Right lobe of liver (tissue), 6 donors: ENCODE measurements around the gene MRPS34. TPM values are rescaled to one million over a fixed set of nuclear protein-coding genes. Genes with fewer than 3 reads are reported as not detected.

Source experiments
- ATAC-seq, 4 donors: fragments of 200-7000 bp; cut with Tn5 transposase; one replicate each; pipeline ENCODE4 v1.9.1; 2020; ENCODE audit warnings: mild to moderate bottlenecking in 4 of 4, moderate library complexity in 4 of 4
- DNase-seq, 3 donors: peaks; one replicate each; pipeline ENCODE4 v3.0.0-alpha.2; 2020
- H3K27ac ChIP-seq, 3 donors: fragments of 200-600 bp; one replicate each; pipeline ENCODE4 v1.8.0; 2022
- H3K27me3 ChIP-seq, 2 donors: fragments of 200-600 bp; one replicate each; pipeline ENCODE4 v1.8.0; 2022
- H3K36me3 ChIP-seq, 4 donors: fragments of 200-600 bp; sonication (generic) in 1 of 4; one replicate each; pipeline versions ENCODE4 v1.5.1 to v1.8.0; 2017 to 2022; ENCODE audit warnings: control low read depth in 1 of 4
- H3K4me1 ChIP-seq, 4 donors: fragments of 200-600 bp; sonication (generic) in 1 of 4; one replicate each; pipeline versions ENCODE4 v1.5.1 to v1.8.0; 2017 to 2022; ENCODE audit warnings: control low read depth in 1 of 4
- H3K4me3 ChIP-seq, 3 donors: fragments of 200-600 bp; one replicate each; pipeline ENCODE4 v1.8.0; 2022
- H3K9me3 ChIP-seq, 4 donors: fragments of 200-600 bp; sonication (generic) in 1 of 4; one replicate each; pipeline versions ENCODE4 v1.5.1 to v1.8.0; 2017 to 2022; ENCODE audit warnings: control low read depth in 1 of 4
- POLR2A ChIP-seq: fragments of 450-650 bp; IDR thresholded peaks from one replicate; pipeline ENCODE4 v1.6.1; 2017; ENCODE audit warnings: antibody characterized with exemption, mild to moderate bottlenecking
- WGBS: methylation state at CpG from one replicate; pipeline ENCODE4 v1.1.6; 2018; ENCODE audit warnings: low coverage, low lambda C conversion rate; ENCODE audit not compliant: insufficient coverage; ENCODE audit errors: missing lambda C conversion rate; 5-methylcytosine and 5-hydroxymethylcytosine counted together
- intact Hi-C, 2 donors: fragments of 100-400 bp; cut with DNase I; formaldehyde crosslinking; loops; one replicate each; pipeline versions ENCODE4 v1.11.2 to v1.14.1; 2022
- total RNA-seq, 6 experiments: library from RNA; depleted of rRNA in 2 of 6; stranded (reverse); fragments of >200 nt in 2 of 6; fragmentation: NEBNext Ultra II Directional in 3 of 6; extraction: Animal tissue kit (Norgen Biotek cat#: 25700) in 3 of 6; gene quantifications; one replicate each; pipeline versions ENCODE4 v1.1.0 to v1.2.4, GENCODE V29; 2016 to 2023
- TF ChIP-seq, protein P1 (sequence below), 4 donors: fragments of 200-600 bp in 3 of 4; fragments of 450-650 bp in 1 of 4; IDR thresholded peaks; one replicate each; pipeline versions ENCODE4 v1.5.1 to v1.8.0; 2016 to 2022; ENCODE audit warnings: antibody characterized with exemption in 4 of 4, mild to moderate bottlenecking in 2 of 4
- donor health status: DM: no; HTN: yes; CAD: no.
- donor health status: DM: no; HTN: no; CAD: no.
- donor health status: DM: no; HTN: no; CAD: no.
- donor health status: DM: no; HTN: yes; CAD: no.
- donor health status: DM: no; HTN: yes; CAD: no.

MRPS34 gene
- total RNA-seq, 6 experiments from 2014 or later, result 42.5 to 90.5 (median 52.9) TPM

DNA sequence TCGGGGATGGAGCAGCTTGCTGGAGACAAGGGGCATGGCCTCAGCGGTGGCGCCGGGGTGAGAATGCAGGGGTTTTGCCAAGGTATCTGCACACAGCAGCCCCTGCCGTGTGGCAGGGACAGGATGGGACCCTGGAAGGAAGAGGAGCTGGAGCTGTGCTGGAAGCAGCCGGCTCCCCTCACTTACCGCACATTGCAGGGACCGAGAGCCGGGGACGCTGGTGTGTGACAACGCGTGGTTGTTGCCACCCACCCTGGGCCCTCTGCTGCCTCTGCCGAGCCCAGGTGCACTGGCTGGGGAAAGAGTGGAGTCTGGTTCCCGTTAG is 12.9 kb upstream of the MRPS34 start:
- H3K4me3 ChIP-seq, result no peak overlapping the region
- DNase-seq (peak in 1 of 3 donors; percentile 19), ATAC-seq (no peak)
- intact Hi-C loops, result no loop called here
- H3K36me3 ChIP-seq, result peaks cover 0 to 14% (median 5%) of the 10 kb centered on the region in 4 donors
- no peaks in the 10 kb centered on the region for H3K9me3 ChIP-seq
- H3K27ac ChIP-seq, result no peak overlapping the region
- TF ChIP-seq, protein P1, sequence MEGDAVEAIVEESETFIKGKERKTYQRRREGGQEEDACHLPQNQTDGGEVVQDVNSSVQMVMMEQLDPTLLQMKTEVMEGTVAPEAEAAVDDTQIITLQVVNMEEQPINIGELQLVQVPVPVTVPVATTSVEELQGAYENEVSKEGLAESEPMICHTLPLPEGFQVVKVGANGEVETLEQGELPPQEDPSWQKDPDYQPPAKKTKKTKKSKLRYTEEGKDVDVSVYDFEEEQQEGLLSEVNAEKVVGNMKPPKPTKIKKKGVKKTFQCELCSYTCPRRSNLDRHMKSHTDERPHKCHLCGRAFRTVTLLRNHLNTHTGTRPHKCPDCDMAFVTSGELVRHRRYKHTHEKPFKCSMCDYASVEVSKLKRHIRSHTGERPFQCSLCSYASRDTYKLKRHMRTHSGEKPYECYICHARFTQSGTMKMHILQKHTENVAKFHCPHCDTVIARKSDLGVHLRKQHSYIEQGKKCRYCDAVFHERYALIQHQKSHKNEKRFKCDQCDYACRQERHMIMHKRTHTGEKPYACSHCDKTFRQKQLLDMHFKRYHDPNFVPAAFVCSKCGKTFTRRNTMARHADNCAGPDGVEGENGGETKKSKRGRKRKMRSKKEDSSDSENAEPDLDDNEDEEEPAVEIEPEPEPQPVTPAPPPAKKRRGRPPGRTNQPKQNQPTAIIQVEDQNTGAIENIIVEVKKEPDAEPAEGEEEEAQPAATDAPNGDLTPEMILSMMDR (IDR thresholded peaks at IDR 0.05), result no peak
- no peak for TF ChIP-seq POLR2A
- H3K4me1 ChIP-seq, result peaks cover 0 to 17% (median 6%) of the 10 kb centered on the region in 4 donors
- 41% methylated on average over 2 of the region's 14 CpGs for WGBS
- no peaks in the 10 kb centered on the region for H3K27me3 ChIP-seq

DNA sequence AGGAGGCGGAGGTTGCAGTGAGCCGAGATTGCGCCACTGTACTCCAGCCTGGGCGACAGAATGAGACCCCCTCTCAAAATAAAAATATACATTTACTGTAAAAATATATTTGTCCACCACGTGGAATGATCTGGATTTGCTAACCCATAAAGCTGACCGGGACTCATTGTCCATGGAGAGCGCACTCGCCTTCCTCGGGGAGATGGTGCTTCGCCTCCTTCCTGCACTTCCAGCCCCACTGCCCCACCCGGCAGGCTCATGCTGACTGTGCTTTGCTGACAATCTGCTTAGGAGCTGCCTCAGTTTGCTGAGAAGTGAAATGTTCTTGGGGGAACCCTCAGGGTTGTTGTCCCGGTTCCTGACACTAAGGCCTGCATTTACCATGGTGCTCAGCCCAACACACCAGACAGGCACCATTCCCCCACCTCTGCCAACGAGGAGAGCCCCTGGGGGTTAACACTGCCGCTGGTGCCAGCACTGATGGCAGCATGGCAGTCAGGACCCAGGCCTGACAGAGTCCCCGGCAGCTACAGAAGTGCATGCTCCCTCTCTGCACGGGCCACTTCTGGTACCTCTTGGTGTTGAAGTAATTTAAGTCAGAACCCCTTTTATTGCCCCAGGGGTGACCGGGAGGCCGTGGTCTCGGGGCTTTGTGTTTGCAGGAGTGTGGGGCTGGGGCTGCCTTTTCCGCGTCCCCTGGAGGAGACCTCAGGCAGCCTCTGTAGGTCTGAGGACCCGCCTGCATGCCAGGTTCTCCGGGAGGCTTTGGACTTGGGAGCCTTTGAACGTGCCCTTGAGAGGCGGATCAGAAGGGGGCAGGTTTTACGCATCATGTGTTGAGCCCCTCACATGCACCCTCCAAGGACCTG is 12.3 kb upstream of the MRPS34 start:
- DNase-seq, result peak in 1 of 3 donors; percentile 14
- ATAC-seq, result no peak
- Histone ChIP-seq H3K4me3 (no peak overlapping the region), H3K27me3 (no peaks in the 10 kb centered on the region), H3K4me1 (peaks cover 0 to 23% (median 7%) of the 10 kb centered on the region in 4 donors), H3K9me3 (no peaks in the 10 kb centered on the region), H3K27ac (no peak overlapping the region), H3K36me3 (peaks cover 0 to 10% (median 5%) of the 10 kb centered on the region in 4 donors)
- intact Hi-C loops, result no loop called here
- 90% methylated on average over 14 of the region's 26 CpGs for whole genome bisulfite sequencing
- no peak for TF ChIP-seq POLR2A
- TF ChIP-seq, protein P1 (IDR thresholded peaks at IDR 0.05), result no peak

DNA sequence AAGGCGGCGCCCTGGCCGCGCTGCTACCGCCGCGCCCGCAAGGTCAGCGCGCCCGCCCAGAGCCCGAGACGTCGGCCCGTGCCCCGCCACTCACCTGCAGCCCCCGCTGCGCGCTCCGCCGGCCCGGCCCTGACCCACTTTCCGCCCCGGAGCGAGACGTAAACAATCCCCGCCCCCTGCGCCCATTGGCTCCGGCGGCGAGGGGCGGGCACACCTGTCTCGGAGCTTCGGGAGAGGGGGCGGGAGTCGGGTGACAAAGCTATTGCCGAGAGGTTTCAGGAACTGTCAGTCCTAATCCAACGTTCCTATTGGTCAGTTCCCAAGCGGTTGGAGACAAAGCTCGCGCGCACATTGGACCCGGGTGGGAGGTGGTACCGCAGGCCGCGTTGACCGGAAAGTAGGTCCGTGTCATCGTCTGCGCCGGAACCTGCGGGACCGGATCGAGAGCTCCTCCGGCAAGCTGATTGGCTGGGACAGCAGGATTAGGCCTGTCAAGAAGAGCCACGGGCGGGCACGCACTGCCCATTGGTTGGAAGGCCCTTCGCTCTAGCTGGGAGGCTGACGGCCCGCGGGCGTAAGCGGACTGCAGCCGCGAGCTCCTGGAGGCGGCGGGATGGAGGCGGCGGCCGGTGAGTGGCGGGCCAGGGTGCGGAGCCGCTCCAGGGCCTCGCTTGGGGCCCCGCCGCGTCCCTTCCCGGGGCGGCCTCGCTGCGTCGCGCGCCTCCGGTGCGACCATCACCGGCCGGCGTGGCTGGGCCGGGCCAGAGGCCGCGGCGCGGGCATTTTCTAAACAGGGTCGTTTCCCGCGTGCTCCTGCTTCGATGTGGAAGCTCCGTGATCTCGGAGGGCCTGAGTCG is 9.7 kb upstream of the MRPS34 start, which contains the start of the genes NUBP2 and SPSB3:
NUBP2 (plus strand) TSS at position 553 of the 857 bp plus-strand sequence; CDS start at position 614, 61 bp downstream.
SPSB3 (minus strand) TSS at position 164 of the 857 bp plus-strand sequence. CDS start 1,088 bp downstream, outside the sequence.
- peak within 1 kb of the TSS; percentile 75 to 95 (median 78) for H3K27ac ChIP-seq
- H3K4me1 ChIP-seq, result peaks cover 0 to 35% (median 11%) of the 10 kb centered on the region in 4 donors
- peak within 1 kb of the TSS; percentile 84 to 94 (median 86) for H3K4me3 ChIP-seq
- TF ChIP-seq, protein P1 (IDR thresholded peaks at IDR 0.05), result no peak
- TF ChIP-seq POLR2A, result peak; percentile 49
- H3K9me3 ChIP-seq, result no peaks in the 10 kb centered on the region
- ATAC-seq, result peak; percentile 84 to 90 (median 88)
- WGBS, result 0% methylated on average over 18 of the region's 102 CpGs
- intact Hi-C loops, result no loop called here
- peak; percentile 100 for DNase-seq
- no peaks in the 10 kb centered on the region for H3K27me3 ChIP-seq
- peaks cover 0 to 9% (median 2%) of the 10 kb centered on the region in 4 donors for H3K36me3 ChIP-seq

DNA sequence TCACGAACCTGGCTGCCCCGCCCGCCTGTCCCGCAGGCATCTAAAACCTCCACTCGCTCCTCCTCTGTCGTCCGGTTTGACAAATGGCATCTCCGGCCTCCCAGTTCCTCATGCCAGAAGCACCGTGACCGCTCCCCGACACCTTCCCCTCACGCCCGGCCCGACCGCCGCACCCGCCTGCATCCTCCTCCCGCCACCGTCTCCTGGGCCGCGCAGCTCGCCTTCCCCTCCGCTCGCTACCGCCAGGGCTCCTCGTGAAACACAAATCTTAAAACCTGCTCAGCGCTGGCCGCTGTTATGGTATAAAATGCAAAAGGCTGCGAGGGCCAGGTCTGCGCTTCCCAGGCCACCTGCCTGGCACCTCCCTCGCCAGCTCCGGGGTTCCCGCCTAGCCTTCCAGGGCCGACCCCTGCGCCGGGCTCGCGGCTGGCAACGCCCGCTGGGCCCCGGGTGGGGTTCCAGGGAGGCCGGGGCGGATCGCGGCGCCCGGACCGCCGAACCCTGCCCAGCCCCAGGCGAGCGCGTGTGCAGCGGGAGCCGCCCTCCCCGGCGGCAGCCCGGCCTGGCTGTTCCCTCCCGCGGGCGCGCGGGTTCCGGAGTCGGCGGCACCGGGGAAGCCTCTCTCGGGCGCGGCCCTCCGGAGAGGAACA is 8.9 kb upstream of the MRPS34 start:
- H3K4me3 ChIP-seq, result peak overlapping the region; percentile 84 to 94 (median 86)
- H3K4me1 ChIP-seq, result peaks cover 0 to 35% (median 11%) of the 10 kb centered on the region in 4 donors
- DNase-seq (peak; percentile 44 to 62 (median 56)), ATAC-seq (peak in 2 of 4 donors; percentile 0 to 10)
- H3K27ac ChIP-seq, result peak overlapping the region; percentile 75 to 95 (median 78)
- no peaks in the 10 kb centered on the region for H3K9me3 ChIP-seq
- H3K27me3 ChIP-seq, result no peaks in the 10 kb centered on the region
- H3K36me3 ChIP-seq, result peaks cover 0 to 17% (median 4%) of the 10 kb centered on the region in 4 donors
- intact Hi-C loops, result no loop called here
- TF ChIP-seq POLR2A, result no peak
- TF ChIP-seq, protein P1 (IDR thresholded peaks at IDR 0.05), result no peak
- WGBS, result 0% methylated on average over 24 of the region's 70 CpGs
